NCI-H510A (cell line): ENCODE measurements around the gene SPTB.

Experiments
- DNase-seq: peaks from one replicate; lab custom pipeline; 2025; lab: John Stamatoyannopoulos, UW

Gene SPTB

GRCh38 chr14:64709126-64709525, 170.6 kb downstream of the SPTB start:
- DNase-seq, result no peak

- DNase-seq, result peak; percentile 73
Observed at GRCh38 chr14:64708148-64709004, 171.3 kb downstream of the SPTB start.

- no peak for DNase-seq
Observed at GRCh38 chr14:64707661-64708060, 172.0 kb downstream of the SPTB start.

- no peak for DNase-seq
Observed at GRCh38 chr14:64706593-64707193, 173.0 kb downstream of the SPTB start.

- no peak for DNase-seq
Observed at GRCh38 chr14:64706119-64706592, 173.6 kb downstream of the SPTB start.

GRCh38 chr14:64705381-64706118, 174.2 kb downstream of the SPTB start:
- no peak for DNase-seq

GRCh38 chr14:64704743-64705380, 174.8 kb downstream of the SPTB start:
- DNase-seq, result no peak

- DNase-seq, result peak; percentile 70
Observed at GRCh38 chr14:64704143-64704742, 175.5 kb downstream of the SPTB start, which contains the start of gene PLEKHG3. Gene PLEKHG3, plus strand, starts transcription at chr14:64704424. Its CDS starts 23,208 bp downstream, at chr14:64727632.

- DNase-seq, result no peak
Observed at GRCh38 chr14:64703395-64704142, 176.1 kb downstream of the SPTB start.

- DNase-seq, result peak; percentile 54
Observed at GRCh38 chr14:64702493-64703394, 177.0 kb downstream of the SPTB start.

GRCh38 chr14:64701660-64702059, 178.0 kb downstream of the SPTB start:
- no peak for DNase-seq

GRCh38 chr14:64700894-64701293, 178.8 kb downstream of the SPTB start:
- DNase-seq, result no peak

- DNase-seq, result no peak
Observed at GRCh38 chr14:64700290-64700689, 179.4 kb downstream of the SPTB start.

- no peak for DNase-seq
Observed at GRCh38 chr14:64698903-64699302, 180.8 kb downstream of the SPTB start.

GRCh38 chr14:64696355-64696857, 183.3 kb downstream of the SPTB start:
- DNase-seq, result no peak
